CD4-positive, alpha-beta T cell treated with Interferon alpha-2 for 1 hour (primary cell): ENCODE results near the gene SV2C.

Experiments
- DNase-seq, 2 donors: peaks; one replicate each; pipeline ENCODE4 v3.0.0-alpha.2; 2020 to 2022

Gene SV2C

GRCh38 chr5:76165711-76166374 is 82.7 kb downstream of the SV2C start:
- no peak for DNase-seq

DNA sequence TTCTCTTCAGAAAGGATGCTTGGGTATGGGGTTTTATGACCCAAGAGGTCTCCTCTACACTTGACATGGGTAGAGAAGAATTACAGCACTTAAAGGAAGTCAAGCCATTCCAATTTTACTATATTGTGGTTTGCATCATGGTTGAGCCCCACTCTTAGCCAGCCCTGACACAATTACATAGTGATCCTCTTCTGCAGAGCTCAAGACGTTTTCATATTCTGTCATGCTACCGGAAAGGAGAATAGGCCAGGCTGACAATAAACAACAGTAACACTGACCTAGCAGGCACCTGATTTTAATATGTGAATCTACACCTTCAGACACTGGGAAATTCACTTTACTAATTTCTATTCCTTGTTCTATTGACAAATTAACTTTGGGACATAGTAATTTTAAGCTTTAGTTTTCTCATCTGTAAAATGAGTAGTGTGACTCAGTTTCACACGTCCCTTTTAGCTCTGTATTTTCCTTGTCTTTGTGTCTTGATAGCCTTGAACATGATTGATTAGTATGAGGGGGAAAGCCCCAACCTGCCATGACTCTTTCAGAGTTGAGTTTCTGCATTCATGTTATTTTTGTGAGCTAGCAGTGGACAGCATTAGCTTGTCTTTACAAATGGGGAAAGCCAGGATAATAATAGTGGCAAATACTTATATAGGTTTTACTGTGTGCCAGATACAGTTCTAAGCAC is 83.8 kb downstream of the SV2C start:
- no peak for DNase-seq

- no peak for DNase-seq
Observed at GRCh38 chr5:76169146-76169905, 86.1 kb downstream of the SV2C start.

DNA sequence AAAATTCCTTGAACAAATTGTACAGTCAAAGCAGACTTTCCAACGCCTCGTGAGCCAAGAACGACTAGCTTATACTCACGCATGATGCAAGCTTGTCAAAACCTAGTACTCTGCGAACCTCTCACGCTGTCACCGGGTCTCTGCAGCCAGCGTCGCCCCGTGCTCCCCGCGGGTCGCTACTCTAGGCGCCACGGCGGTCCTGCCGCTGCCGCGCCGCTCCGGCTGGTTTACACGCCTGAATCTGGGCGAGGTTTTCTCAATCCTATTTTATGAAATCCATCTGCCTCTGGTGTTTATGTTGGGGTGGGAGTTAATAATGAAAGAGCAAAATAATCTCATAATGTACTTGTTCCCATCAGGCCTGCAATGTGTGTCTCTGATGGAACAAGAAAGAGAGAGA is 90.9 kb downstream of the SV2C start:
- no peak for DNase-seq

GRCh38 chr5:76175051-76175666 is 92.0 kb downstream of the SV2C start:
- DNase-seq: peak; percentile 49 to 68

DNA sequence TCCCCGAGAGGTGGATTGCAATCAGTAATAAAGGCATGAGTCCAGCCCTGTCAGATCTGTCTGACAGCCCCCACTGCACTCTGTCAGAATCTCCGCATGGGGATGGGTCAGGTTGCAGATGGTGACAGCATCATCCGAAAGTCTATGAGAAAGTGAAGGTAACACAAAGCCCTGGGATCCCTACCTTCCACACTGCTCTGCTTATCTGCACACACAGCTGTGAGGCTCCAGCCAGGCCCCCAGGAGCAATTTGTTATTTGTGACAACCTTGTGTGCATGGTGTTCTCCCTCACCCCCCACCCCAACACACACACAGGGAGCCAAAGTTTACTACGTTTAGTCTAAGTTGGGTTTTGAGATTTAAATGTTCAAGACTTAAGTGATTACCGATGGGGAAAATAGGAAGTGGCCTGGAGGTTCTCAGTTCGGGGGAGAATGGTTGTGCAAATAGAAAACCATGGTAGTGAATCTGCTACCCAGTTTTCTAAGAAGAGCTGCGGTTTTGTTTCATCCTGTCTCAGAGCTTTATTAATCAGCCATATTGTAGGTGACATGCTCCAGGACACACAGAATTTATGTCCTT is 92.7 kb downstream of the SV2C start:
- DNase-seq: peak in 1 of 2 donors; percentile 27

- DNase-seq: no peak
Observed at GRCh38 chr5:76177978-76178377, 94.8 kb downstream of the SV2C start.

- no peak for DNase-seq
Observed at GRCh38 chr5:76178913-76179312, 95.7 kb downstream of the SV2C start.

DNA sequence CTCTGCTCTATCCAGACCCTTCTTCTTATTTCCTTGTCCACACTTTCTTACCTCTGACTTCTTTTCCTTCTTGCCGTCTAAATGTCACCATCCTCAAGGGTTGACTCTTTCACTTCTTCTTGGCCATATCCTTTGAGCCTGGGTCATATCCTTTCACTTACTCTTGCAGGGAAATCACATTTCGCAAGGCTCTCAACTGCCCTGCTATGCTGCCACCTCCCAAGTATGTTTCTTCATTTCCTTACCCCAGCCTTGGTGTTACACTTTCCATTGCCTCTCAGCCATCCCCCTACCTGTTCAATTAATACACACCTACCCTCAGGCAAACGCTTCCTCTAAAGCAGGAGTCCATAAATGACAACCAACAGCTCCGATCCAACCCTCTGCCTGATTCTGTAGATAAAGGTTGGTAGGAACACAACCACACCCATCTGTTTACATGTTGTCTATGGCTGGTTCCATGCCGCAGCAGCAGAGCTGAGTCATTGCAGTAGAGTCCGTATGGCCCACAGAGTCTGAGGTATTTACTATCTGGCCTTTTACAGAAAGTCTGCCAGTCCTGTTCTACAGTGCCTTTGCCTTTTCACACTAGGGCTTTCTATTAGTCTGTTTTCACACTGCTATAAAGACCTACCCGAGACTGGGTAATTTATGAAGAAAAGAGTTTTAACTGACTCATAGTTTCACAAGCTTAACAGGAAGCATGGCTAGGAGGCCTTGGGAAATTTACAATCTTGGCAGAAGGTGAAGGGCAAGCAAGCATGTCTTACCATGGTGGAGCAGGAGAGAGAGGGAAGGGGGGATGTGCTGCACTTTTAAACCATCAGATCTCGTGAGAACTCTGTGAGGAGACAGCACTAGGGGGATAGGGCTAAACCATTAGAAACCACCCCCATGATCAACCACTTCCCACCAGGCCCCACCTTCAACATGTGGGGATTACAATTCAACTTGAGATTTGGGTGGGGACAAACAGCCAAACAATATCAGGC is 97.9 kb downstream of the SV2C start:
- peak in 1 of 2 donors; percentile 1 for DNase-seq

GRCh38 chr5:76187386-76187785 is 104.2 kb downstream of the SV2C start:
- no peak for DNase-seq

DNA sequence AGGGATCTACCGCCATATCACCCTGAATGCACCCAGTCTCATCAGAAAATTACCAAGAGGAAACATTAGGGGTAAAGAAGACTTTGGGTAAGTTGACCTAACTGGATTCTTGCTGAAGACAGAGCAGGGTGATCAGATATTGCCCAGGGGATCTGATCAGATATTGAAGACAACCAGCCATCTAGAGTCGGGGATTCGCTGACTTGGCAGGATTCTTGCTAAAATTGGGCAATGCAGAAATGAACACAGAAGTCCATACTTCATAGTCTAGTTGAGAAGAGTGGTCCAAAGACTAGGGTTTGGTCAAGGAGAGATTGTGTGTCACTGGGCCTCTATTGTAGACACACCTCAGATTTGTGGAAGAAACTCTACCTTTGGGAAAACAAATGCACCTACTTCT is 107.2 kb downstream of the SV2C start:
- no peak for DNase-seq

GRCh38 chr5:76192837-76193236 is 109.7 kb downstream of the SV2C start:
- DNase-seq: no peak

GRCh38 chr5:76193635-76194034 is 110.5 kb downstream of the SV2C start:
- no peak for DNase-seq

DNA sequence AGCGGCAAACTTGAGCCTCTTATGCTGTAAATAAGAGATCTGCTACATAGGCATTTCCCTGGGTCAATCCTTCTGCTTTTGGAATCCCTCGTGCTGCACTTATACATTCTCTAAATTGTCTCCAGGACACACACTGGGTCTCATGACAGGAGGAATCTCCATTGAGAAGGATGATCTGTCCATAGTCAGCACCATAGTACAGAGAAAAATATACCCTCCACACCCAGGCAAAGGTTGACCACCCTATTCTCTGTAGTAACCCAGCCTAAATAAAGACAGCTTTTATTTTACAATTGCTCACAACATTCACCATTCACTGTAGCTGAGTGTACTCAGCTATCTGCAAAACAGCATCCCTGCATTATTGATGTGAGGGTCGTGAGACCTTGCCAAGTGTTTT is 111.2 kb downstream of the SV2C start:
- DNase-seq: no peak

DNA sequence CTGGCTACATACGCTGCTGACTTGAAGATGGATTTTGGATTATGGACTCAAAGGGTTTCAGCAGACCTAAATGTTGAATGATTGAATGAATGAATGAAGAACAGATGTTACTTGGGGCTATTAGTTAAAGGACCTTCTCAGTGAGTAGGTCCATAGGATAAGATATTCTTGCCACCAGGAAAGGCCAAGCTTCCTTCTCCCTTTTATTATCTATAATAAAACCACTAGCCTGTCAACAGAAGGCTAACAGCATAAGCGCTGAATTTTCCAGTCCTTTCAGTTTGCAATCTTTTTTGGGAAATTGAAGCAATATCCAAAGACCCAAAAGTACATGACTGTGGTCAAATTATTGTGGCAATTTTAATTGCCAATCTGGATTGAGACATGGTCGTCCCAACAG is 113.3 kb downstream of the SV2C start:
- no peak for DNase-seq

GRCh38 chr5:76196886-76197489 is 113.8 kb downstream of the SV2C start:
- no peak for DNase-seq

DNA sequence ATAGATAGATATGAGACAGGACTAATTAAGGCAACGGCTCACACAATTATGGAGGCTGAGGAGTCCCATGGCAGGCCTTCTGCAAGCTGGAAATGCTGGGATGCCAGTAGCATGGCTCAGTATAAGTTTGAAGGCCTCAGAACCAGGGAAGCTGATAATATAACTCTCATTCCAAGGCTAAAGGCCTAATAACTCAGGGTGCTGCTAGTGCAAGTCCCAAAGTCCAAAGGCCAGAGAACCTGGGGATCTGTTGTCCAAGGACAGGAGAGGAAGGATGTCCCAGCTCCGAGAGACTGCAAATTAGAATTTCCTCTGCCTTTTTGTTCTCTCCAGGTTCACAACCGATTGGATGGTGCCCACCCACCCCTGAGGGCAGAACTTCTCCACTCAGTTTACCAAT is 114.5 kb downstream of the SV2C start:
- no peak for DNase-seq

GRCh38 chr5:76199336-76200318 is 116.4 kb downstream of the SV2C start:
- no peak for DNase-seq

- no peak for DNase-seq
Observed at GRCh38 chr5:76202182-76202581, 119.0 kb downstream of the SV2C start.

GRCh38 chr5:76204191-76204590 is 121.0 kb downstream of the SV2C start:
- DNase-seq: no peak
